Type B pancreatic cell (in vitro differentiated cells): Measurements from ENCODE around the gene KLHL41. TPM values are rescaled to one million over a fixed set of nuclear protein-coding genes. Genes with fewer than 3 reads are reported as not detected.
A peak's percentile ranks its signal among the peaks of the same experiment; 100 is the strongest.

Source experiments
- DNase-seq: peaks from one replicate; pipeline ENCODE4 v3.0.0; 2021; ENCODE audit warnings: mixed read lengths; ENCODE audit not compliant: unreplicated experiment; ENCODE audit errors: extremely low spot score
- H3K27ac Mint-ChIP-seq: 2 replicates; pipeline ENCODE4 v1.8.0; 2021; ENCODE audit warnings: mild to moderate bottlenecking, mixed read lengths
- H3K27me3 Mint-ChIP-seq: 2 replicates; pipeline ENCODE4 v1.8.0; 2021; ENCODE audit warnings: mixed read lengths
- H3K36me3 Mint-ChIP-seq: 2 replicates; pipeline ENCODE4 v1.8.0; 2021; ENCODE audit warnings: mixed read lengths
- H3K4me1 Mint-ChIP-seq: one replicate; pipeline ENCODE4 v1.8.0; 2021; ENCODE audit warnings: mixed read lengths; ENCODE audit not compliant: unreplicated experiment
- H3K4me3 Mint-ChIP-seq: 2 replicates; pipeline ENCODE4 v1.8.0; 2021; ENCODE audit warnings: mild to moderate bottlenecking, mixed read lengths
- H3K9me3 Mint-ChIP-seq: 2 replicates; pipeline ENCODE4 v1.8.0; 2021; ENCODE audit warnings: mixed read lengths
- CTCF ChIP-seq: fragments of 200-600 bp; sonication (generic); conservative IDR thresholded peaks from 2 replicates; pipeline ENCODE4 v1.5.0; 2021; ENCODE audit warnings: antibody characterized with exemption, mild to moderate bottlenecking
- total RNA-seq: library from RNA; stranded (reverse); gene quantifications from 2 replicates; pipeline ENCODE4 v1.2.1, GENCODE V29; 2021; ENCODE audit warnings: low replicate concordance

Gene KLHL41
- total RNA-seq, 1 donor from 2014 or later, result 4.6 TPM

GRCh38 chr2:169478745-169479256, 30.7 kb upstream of the KLHL41 start:
- no peak for DNase-seq
- Mint-ChIP-seq H3K4me1 (peaks cover 13% of the 10 kb centered on the region), H3K9me3 (no peaks in the 10 kb centered on the region), H3K36me3 (peaks cover 10% of the 10 kb centered on the region), H3K27me3 (no peaks in the 10 kb centered on the region), H3K27ac (peak overlapping the region; percentile 59), H3K4me3 (peak overlapping the region; percentile 93)
- no peak for TF ChIP-seq CTCF

- H3K27me3 Mint-ChIP-seq, result no peaks in the 10 kb centered on the region
- no peaks in the 10 kb centered on the region for H3K9me3 Mint-ChIP-seq
- peak; percentile 87 for DNase-seq
- H3K4me3 Mint-ChIP-seq, result peak within 1 kb of the TSS; percentile 93
- peaks cover 13% of the 10 kb centered on the region for H3K4me1 Mint-ChIP-seq
- H3K36me3 Mint-ChIP-seq, result peaks cover 11% of the 10 kb centered on the region
- peak within 1 kb of the TSS; percentile 59 for H3K27ac Mint-ChIP-seq
- TF ChIP-seq CTCF, result peak; percentile 64
Measured at GRCh38 chr2:169479257-169480078, 30.0 kb upstream of the KLHL41 start, which contains the start of gene BBS5. Gene BBS5 (plus strand): TSS chr2:169479494. CDS start chr2:169479554, 60 bp downstream.

GRCh38 chr2:169480079-169480465, 29.4 kb upstream of the KLHL41 start:
- no peak for TF ChIP-seq CTCF
- Mint-ChIP-seq H3K36me3 (peaks cover 11% of the 10 kb centered on the region), H3K9me3 (no peaks in the 10 kb centered on the region), H3K27me3 (no peaks in the 10 kb centered on the region), H3K4me1 (peaks cover 13% of the 10 kb centered on the region), H3K27ac (no peak overlapping the region), H3K4me3 (peak overlapping the region; percentile 93)
- DNase-seq, result no peak

- Mint-ChIP-seq H3K27me3 (no peaks in the 10 kb centered on the region), H3K4me3 (no peak overlapping the region)
Measured at GRCh38 chr2:169485650-169486138, 23.8 kb upstream of the KLHL41 start.

GRCh38 chr2:169486487-169486886, 23.0 kb upstream of the KLHL41 start:
- Mint-ChIP-seq H3K4me3 (no peak overlapping the region), H3K36me3 (peaks cover 24% of the 10 kb centered on the region), H3K9me3 (no peaks in the 10 kb centered on the region), H3K4me1 (no peaks in the 10 kb centered on the region), H3K27me3 (no peaks in the 10 kb centered on the region), H3K27ac (no peak overlapping the region)
- no peak for DNase-seq
- no peak for TF ChIP-seq CTCF

More at GRCh38 chr2:169485650-169486138, 23.8 kb upstream of the KLHL41 start:
- no peaks in the 10 kb centered on the region for H3K9me3 Mint-ChIP-seq
- DNase-seq, result no peak
- TF ChIP-seq CTCF, result no peak
- no peak overlapping the region for H3K27ac Mint-ChIP-seq
- H3K4me1 Mint-ChIP-seq, result no peaks in the 10 kb centered on the region
- peaks cover 22% of the 10 kb centered on the region for H3K36me3 Mint-ChIP-seq
